Adrenal gland (tissue), 12 donors: ENCODE results near the gene CD74. TPM values are rescaled to one million over a fixed set of nuclear protein-coding genes. Genes with fewer than 3 reads are reported as not detected.
A peak's percentile ranks its signal among the peaks of the same experiment; 100 is the strongest.

ENCODE experiments used
- DNase-seq, 7 donors: peaks; one replicate each; pipeline ENCODE4 v3.0.0-alpha.2; 2019 to 2020
- H3K27ac ChIP-seq, 5 donors: fragments of 200-600 bp; sonication (generic) in 4 of 5; 1 replicate in 3 of 5; 2 replicates in 2 of 5; pipeline versions ENCODE4 v1.5.1 to v1.8.0; 2016 to 2020; ENCODE audit warnings: mild to moderate bottlenecking in 1 of 5
- H3K27me3 ChIP-seq: fragments of 200-600 bp; 2 replicates; pipeline ENCODE4 v1.8.0; 2021
- H3K36me3 ChIP-seq, 2 donors: fragments of 200-600 bp; replicated peaks in 1 of 2; 1 replicate in 1 of 2; 2 replicates in 1 of 2; pipeline versions ENCODE4 v1.5.1 to v1.8.0; 2018 to 2022
- H3K4me1 ChIP-seq, 2 donors: fragments of 200-600 bp; replicated peaks in 1 of 2; 1 replicate in 1 of 2; 2 replicates in 1 of 2; pipeline versions ENCODE4 v1.5.1 to v1.8.0; 2018 to 2021
- H3K4me3 ChIP-seq, 4 donors: fragments of 200-600 bp; sonication (generic) in 3 of 4; one replicate each; pipeline ENCODE4 v1.5.1; 2016 to 2018
- H3K9me3 ChIP-seq, 3 donors: fragments of 200-600 bp; sonication (generic) in 1 of 3; replicated peaks in 1 of 3; 1 replicate in 2 of 3; 2 replicates in 1 of 3; pipeline versions ENCODE4 v1.5.1 to v1.8.0; 2016 to 2021
- CTCF ChIP-seq, 6 experiments: fragments of 450-650 bp in 4 of 6; fragments of 200-600 bp in 2 of 6; sonication (generic) in 1 of 6; IDR thresholded peaks; 1 replicate in 5 of 6; 2 replicates in 1 of 6; pipeline versions ENCODE4 v1.5.1 to v1.8.0; 2016 to 2021; ENCODE audit warnings: antibody characterized with exemption in 6 of 6, mild to moderate bottlenecking in 2 of 6, moderate library complexity in 1 of 6
- POLR2A ChIP-seq, 2 donors: fragments of 450-650 bp; IDR thresholded peaks; one replicate each; pipeline ENCODE4 v1.6.1; 2017; ENCODE audit warnings: antibody characterized with exemption in 2 of 2, mild to moderate bottlenecking in 2 of 2, moderate library complexity in 1 of 2
- WGBS, 4 donors: extraction: QIAGEN DNeasy Blood & Tissue Kit in 2 of 4; methylation state at CpG; one replicate each; pipeline versions ENCODE4 v1.1.5 to v1.1.7; 2013 to 2017; 5-methylcytosine and 5-hydroxymethylcytosine counted together
- intact Hi-C, 2 donors: fragments of 100-400 bp; cut with DNase I; formaldehyde crosslinking; loops; one replicate each; pipeline versions ENCODE4 v1.14.1 to v1.15.0; 2022 to 2023
- polyA plus RNA-seq, 3 donors: library from polyadenylated mRNA; stranded (reverse); fragments of 200-250 nt in 2 of 3; fragments of 350-450 nt in 1 of 3; fragmentation: Illumina TruSeq in 1 of 3; extraction: RNeasy Lipid Tissue Mini Kit (QIAGEN cat#74804) in 1 of 3; gene quantifications; one replicate each; pipeline ENCODE4 v1.2.3, GENCODE V29; 2013 to 2014
- total RNA-seq, 9 donors: library from RNA; depleted of rRNA in 4 of 9; stranded (reverse); fragments of >200 nt in 4 of 9; fragments of 120-200 nt in 1 of 9; fragmentation: NEBNext Ultra II Directional in 1 of 9; extraction: Animal tissue kit (Norgen Biotek cat#: 25700) in 1 of 9; gene quantifications; one replicate each; pipeline versions ENCODE4 v1.1.0 to v1.2.4, GENCODE V29; 2013 to 2023
- donor health status: healthy with polysubstance abuse.
- donor health status: Bipolar disorder and iron deficiency.
- donor health status: DM: yes; HTN: yes; CAD: no.
- donor health status: DM: no; HTN: no; CAD: no.
- donor health status: DM: no; HTN: no; CAD: no.
- donor health status: DM: yes; HTN: yes; CAD: no.

Gene CD74
- total and polyA plus RNA-seq, 12 donors, result 71.4 to 3,185 (median 1,084) TPM

- 2 to 4% (median 3%) methylated on average over 40 to 58 of the region's 58 CpGs for WGBS, 4 donors
- DNase-seq, result peak; percentile 93 to 97 (median 96)
These were observed 37.0 kb upstream of the CD74 start, which contains the start of gene RPS14 for GRCh38 chr5:150449517-150450339. Gene RPS14 (minus strand): TSS chr5:150449739. CDS start chr5:150447733, 2,006 bp downstream.

GRCh38 chr5:150448952-150449516 is 36.3 kb upstream of the CD74 start:
- intact Hi-C loops, result no loop called here
- H3K27me3 ChIP-seq, result no peaks in the 10 kb centered on the region
- H3K4me1 ChIP-seq, result peaks cover 10 to 16% of the 10 kb centered on the region in 2 donors
- no peak for TF ChIP-seq CTCF (IDR thresholded peaks at IDR 0.05)
- no peak for TF ChIP-seq POLR2A (IDR thresholded peaks at IDR 0.05)
- peak overlapping the region; percentile 64 to 99 (median 97) for H3K27ac ChIP-seq
- H3K9me3 ChIP-seq, result no peaks in the 10 kb centered on the region
- H3K4me3 ChIP-seq, result peak overlapping the region; percentile 18 to 84 (median 56)
- 0 to 1% (median 0%) methylated on average over 26 to 31 of the region's 31 CpGs for WGBS, 4 donors
- peaks cover 0 to 43% of the 10 kb centered on the region in 2 donors for H3K36me3 ChIP-seq
- peak in 2 of 7 donors; percentile 39 to 40 for DNase-seq

More at GRCh38 chr5:150449517-150450339, 37.0 kb upstream of the CD74 start, which contains the start of gene RPS14:
- intact Hi-C loops, result no loop called here
- H3K27ac ChIP-seq, result peak within 1 kb of the TSS; percentile 64 to 99 (median 97)
- H3K4me1 ChIP-seq, result peaks cover 10 to 16% of the 10 kb centered on the region in 2 donors
- H3K27me3 ChIP-seq, result no peaks in the 10 kb centered on the region
- peak within 1 kb of the TSS; percentile 18 to 84 (median 56) for H3K4me3 ChIP-seq
- no peaks in the 10 kb centered on the region for H3K9me3 ChIP-seq
- H3K36me3 ChIP-seq, result peaks cover 0 to 36% of the 10 kb centered on the region in 2 donors
- TF ChIP-seq POLR2A (IDR thresholded peaks at IDR 0.05), result peak; percentile 71 to 75
- peak; percentile 91 to 98 (median 95) for TF ChIP-seq CTCF (IDR thresholded peaks at IDR 0.05)

GRCh38 chr5:150448334-150448733 is 35.6 kb upstream of the CD74 start:
- peak overlapping the region in 2 of 4 donors; percentile 43 to 70 for H3K4me3 ChIP-seq
- intact Hi-C loops, result no loop called here

More at GRCh38 chr5:150448334-150448733, 35.6 kb upstream of the CD74 start:
- 6 to 15% (median 9%) methylated on average over 4 of the region's 4 CpGs for WGBS, 4 donors
- TF ChIP-seq CTCF (IDR thresholded peaks at IDR 0.05) (no peak), POLR2A (IDR thresholded peaks at IDR 0.05) (no peak)
- Histone ChIP-seq H3K36me3 (peaks cover 0 to 50% of the 10 kb centered on the region in 2 donors), H3K27ac (peak overlapping the region in 3 of 5 donors; percentile 84 to 99 (median 97)), H3K27me3 (no peaks in the 10 kb centered on the region), H3K4me1 (peaks cover 10 to 16% of the 10 kb centered on the region in 2 donors), H3K9me3 (no peaks in the 10 kb centered on the region)
- DNase-seq, result peak in 1 of 7 donors; percentile 12
